ENCODE results near the gene NALCN.

Gene NALCN

DNA sequence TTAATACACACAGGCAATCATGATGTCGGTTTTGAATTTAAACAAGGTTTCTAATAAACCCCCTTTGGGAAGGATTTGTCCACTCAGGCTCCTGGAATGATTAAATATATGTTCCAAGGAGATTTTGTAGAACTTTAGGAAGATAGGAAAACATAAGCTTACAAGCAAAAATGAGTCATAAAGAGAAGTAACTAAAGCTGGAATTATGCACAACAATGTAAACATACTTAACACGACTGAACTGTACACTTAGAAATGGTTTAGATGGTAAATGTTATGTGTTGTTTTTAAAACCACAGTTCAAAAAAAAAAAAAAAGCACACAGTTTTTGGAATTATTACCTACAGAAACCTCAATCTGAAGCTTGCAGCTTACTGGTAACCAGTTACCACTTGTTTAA lies 304.4 kb downstream of the NALCN start:
- no peak for DNase-seq

DNA sequence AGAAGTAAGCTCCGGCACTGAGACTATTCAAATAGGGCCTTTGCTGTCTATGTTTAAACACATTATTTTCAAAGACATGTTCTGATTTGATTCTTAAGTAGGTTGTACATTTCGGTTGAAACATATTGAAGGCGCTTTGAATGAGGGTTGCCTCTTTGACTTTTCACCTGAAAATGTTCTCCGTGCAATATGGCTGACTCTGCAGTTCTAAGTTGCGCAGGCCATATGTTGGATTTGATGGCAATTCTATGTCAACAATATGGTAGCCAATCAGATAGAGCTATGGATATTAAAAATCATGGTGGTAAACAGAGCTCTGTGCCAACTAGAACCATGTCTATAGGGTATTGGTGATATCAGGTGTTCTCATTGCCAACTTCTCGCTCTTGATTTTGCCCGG lies 307.3 kb downstream of the NALCN start:
- no peak for DNase-seq

DNA sequence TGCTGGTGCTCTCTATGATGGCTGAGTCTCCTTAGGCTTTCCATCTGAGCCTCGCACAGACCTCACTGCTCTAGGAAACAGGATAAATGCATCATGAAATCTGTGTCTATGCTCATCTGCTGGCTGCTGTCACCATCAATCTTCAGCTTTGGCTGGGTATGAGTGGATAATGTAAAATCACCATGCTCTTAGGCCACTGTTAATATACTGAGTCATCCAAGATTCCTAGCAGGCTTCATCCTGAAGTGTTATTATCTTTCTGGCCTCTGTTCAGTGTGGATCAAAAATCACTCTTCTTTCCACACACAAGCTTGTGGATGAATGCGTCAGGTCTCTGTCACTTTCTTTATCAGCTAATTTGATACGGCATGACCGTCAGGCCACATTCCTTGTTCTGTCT lies 317.4 kb downstream of the NALCN start:
- DNase-seq: no peak

DNA sequence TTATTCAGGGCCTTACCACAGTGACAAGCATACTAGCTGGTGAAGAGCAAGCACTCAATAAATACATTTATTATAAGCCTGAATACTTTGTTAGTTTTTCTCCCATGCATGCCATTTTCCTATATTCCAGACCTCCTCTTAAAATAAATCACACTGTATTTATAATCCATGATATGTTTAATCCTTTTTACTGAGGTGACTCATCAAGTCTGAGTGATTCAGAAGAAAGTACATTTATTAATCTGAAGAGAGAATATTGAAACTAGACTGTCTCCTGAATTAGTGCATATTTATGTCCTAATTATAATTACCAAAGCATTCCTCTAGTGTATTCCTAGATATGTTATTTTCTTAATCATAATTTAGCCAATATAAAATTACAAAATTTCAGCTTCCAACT lies 323.3 kb downstream of the NALCN start:
- no peak for DNase-seq

DNA sequence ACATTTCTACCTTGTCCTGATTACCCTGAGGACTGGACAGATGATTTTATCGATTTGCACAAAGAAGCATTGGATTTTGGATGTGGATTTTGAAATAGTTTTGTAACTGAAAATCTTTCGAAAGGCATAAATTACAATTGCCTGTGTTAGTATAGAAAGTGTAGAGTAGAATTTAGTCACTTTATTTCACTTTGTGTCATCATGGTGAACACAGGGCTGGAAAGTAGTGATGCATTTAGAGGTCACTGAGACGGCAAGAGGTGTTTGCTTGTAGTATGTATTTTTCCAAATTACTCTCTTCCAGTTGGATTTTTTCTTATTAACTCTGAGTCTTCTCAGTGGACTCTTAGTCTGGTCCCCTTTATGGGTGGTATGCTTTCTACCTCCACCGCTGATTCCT lies 326.0 kb downstream of the NALCN start:
- DNase-seq: no peak

DNA sequence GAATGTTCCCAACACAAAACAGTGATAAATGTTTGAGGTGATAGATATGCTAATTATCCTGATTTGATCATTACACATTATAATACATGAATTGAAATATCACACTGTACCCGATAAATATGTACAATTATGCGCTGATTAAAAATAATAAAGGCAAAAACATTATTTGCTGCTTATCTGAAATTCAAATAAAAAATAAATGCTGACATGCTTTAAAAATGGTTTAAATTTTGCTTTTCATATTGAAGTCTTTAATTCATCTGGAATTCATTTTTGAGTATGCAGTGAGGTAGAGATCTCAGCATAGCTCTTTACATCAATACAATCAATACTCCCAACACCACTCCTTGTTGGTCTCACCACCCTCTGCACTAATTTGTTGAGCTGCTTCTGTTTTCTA lies 330.8 kb downstream of the NALCN start:
- no peak for DNase-seq

DNA sequence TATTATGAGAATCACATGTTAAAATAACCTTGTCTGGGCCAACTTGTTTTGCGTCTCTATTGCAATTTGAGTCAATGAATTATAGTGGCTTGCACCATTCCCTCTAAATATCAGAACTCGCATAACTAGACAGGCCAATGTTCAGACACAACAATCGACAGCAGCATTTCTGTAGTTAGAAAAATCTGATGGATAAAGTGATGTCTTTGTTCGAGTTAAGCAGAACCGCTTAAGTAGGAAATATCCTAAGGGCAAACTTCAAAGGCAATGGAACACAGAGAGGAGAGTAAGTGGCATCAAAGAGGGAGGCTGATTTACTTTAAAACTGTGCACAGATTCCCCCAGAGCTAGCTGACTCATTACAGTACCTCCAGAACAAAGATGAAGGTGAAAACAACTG lies 333.9 kb downstream of the NALCN start:
- no peak for DNase-seq

DNA sequence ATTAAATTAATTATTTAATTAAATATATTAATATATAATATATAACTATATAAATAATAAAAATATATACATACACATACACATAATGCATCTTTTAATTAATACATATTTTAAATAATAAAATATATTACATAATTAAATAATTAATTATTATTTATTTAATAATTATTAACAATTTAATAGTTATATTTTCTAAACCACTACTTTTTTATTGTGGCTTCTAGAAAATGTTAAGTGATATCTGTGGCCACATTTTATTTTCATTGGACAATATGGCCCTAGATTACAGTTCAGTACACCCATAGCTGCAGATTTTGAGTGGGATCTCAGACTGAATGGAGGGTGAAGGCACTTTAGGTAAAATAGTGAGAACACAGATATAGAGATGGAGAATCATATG lies 335.7 kb downstream of the NALCN start:
- DNase-seq: no peak

DNA sequence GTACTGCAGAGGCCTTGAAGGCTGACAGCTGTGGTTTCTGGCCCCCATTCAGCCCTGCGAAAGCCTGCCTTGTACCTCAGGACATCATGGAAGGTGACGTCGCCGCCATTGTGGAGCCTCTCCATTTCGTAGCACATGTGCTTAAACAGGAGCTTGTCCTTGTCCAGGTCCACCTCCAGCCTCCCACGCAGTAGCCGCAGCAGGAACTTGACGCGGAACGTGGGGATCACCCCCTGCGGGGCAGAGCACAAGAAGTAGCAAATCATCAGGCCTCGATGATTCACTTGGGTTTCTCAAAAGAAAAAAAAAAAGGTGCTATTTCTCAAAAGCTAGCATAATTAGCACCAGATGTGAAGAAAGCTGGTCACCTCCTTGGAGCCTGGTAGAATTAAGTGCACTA lies 351.0 kb downstream of the NALCN start:
- no peak for DNase-seq

DNA sequence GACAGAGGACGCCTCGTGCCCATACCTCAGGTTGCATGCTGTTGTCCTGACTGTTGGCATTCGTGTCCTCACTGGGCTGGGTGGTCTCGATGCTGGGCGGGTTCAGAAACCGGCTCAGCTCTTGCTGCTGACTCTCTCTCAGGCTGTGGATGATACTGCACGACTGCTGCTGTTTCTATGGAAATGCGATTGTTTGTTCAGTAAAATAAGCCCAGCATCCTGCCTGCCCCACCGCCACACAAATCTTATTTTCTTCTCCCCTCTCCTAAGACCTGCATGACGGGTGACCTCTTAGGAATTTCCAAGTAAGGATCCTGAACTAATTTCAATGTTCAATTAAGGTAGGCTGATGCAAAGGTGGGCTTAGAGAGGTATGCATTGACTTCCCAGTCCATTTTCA lies 356.5 kb downstream of the NALCN start:
- no peak for DNase-seq

DNA sequence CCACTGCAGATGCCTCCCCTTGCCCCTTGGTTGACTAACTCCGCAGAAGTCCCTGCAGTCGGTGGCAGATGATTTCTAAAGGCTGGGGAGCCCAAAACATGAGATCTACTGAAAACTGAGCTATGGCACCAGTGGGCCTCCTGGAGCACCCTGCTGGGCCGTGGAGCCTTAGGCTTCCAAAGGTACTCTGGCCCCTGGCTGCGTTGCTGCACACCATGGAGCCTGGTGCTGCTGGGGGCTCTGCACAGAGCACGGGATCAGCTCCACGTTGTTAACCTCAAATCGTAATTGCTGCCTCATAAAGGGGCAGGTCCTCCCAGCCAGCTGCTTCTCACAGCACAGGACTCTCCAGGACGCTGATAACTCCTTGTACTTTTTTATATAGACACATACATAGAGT lies 357.5 kb downstream of the NALCN start:
- DNase-seq: no peak

DNA sequence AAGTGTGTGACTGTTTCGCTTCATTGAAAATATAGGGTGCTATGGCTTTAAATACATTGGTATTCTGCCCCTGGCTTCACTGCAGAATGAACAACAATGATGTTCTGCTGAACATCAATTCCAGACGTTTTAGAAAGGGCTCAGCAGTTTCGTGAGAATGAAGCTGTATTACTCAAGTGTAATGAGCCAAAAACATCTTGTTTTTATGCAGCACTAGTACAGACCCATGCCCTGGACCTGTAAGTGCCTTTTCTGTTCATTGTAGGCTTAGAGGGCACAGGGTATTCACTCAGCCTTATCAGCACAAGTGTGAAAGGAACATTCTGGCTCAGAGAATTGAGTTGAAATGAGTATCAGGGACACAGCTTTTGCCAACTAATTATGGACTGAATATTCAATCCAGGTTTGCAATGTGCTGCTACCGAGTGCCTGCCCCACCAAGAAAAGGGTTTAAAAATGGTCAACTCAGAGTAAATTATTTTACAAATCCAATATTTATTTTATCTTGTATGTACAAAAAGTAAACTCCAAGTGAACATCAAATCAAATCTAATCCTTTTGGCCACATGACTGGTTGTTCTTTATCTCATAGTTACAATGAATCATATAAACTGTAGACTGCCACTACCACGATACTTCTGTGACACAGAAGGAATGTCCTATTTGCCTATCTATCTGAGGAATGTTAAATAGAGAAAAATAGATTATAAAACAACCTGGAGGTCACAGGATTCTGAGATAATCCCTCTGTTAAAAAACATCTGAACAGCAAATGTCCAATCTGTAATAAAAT lies 362.8 kb downstream of the NALCN start:
- DNase-seq: no peak

DNA sequence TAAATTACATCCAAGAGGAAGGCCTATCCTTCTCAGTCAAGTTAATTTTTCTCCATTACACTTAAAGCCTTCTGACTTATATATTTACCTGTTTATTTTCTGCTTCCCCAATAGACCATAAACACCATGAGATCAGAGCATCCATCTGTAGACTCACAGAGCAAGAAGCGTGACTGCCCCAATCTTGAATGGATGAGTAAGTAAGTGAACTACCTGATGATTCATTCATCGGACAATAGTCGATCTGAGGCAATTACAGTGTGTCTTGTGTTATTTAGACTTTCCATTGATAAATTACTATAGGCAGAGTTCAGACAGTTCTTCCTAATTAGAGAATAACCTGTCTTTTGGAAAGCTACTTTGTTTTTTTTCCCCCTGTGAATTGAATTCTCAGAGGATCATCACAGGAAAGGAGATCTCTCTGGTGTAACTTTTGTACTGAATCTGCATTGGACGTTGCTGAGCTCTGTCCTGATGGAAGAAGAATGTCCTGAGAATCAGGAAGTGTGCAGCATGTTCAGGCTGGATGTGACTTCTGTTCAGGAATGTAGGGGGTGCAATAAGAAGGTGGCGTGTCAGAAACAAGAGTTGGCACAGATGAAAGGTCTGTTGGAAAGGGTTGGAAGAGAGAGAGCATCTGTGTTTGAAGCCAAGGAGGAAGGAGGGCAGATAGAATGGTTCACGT lies 367.0 kb downstream of the NALCN start:
- no peak for DNase-seq

DNA sequence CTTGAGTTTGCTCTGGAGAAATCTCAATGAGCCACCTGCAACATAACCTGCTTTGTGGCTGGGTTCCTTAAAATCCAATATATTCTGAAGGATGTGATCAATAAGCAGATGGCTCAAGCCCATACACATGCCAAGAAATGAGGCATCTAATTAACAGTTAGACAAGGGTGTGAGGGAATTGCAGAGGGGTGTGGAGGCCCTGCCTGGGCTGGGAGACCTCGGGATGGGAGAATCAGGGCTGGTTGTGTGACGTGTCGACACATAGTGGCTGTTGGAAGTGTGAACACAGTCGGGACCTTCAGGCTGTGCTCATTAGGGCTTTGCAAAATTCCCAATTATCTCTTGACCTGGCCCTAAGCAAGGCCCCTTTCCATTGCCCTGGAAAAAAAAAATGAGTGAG lies 379.8 kb downstream of the NALCN start:
- no peak for DNase-seq

DNA sequence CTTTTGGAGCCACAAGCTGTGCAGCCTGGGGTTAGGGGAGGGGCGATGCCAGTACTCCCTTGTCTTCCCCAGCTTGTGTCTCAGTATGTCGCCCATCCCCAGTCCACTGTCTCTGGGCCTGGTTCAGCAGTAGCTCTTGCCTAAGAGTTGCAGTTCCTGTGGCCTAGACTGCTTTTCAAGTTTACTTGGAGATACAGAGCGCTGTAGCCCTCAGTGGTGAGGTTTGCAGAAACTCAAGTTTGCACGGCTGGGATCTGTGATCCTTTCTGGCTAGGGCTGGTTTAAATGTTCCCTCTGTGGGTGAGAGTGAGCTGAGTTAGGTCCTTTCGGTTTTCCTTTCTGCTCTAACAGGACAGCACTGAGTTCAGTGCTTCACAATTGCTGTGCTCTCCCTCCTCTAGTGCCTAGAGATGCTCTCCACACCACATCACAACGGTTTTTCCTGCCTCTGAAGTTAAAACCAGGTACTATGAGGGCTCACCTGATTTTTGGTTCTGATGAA lies 381.1 kb downstream of the NALCN start:
- DNase-seq: no peak

DNA sequence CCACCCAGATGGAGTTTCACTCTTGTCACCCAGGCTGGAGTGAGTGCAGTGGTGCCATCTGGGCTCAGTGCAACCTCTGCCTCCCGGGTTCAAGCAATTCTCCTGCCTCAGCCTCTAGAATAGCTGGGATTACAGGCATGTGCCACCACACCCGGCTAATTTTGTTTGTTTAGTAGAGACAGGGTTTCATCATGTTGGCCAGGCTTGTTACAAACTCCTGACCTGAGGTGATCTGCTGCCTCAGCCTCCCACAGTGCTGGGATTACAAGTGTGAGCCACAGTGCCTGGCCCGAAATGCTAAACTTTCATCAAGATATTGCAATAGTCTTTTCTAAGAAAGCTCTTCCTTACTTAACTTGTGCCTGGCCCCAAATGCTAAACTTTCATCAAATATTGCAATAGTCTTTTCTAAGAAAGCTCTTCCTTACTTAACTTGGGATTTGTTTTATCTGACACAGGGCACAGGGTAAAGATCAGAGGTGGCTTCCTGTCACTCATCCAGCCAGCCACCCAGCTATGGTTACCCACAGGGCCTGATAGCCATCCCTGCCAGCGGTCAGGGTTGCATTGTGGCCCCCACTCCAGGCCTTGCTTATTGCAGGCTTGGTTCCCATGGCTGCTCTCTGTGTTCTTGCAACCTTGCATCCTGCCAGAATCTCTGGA lies 389.4 kb downstream of the NALCN start:
- no peak for DNase-seq

DNA sequence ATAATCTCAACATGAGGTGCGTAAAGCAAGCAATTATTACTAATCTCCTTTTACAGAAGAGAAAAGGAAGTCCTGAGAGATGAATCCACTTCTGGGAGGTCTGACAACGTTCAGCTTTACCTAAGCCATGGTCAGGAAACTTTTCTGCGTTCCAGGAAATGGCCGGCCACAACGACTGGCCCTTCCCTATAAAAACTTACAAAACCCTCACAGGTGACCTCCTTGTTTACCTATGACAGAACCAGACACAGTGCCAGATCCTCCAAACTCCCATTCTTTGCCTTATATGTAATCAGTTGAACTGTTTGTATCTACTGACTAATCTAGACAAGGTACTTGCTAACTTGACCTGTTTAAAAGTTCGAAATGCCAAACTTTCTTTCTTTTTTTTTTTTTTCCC lies 390.0 kb downstream of the NALCN start:
- no peak for DNase-seq

DNA sequence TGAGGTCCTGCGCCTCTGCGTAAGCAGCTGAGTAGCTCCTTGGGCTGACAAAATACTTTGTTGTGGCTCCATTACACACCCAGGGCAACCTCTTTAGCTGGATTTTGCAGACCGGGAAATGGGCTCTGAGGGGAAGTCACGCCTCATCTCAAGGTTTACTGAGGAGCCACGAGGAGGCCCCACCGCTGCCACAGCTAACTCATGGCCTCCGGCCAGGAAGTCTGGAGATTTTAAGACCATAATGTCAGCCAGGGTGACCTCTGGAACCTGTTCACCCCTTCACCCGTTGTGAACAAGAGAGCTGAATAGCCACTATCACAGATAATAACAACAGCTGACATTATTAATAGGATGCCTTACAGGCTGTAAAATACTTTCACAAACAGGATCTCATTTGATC lies 390.4 kb downstream of the NALCN start:
- DNase-seq: no peak

DNA sequence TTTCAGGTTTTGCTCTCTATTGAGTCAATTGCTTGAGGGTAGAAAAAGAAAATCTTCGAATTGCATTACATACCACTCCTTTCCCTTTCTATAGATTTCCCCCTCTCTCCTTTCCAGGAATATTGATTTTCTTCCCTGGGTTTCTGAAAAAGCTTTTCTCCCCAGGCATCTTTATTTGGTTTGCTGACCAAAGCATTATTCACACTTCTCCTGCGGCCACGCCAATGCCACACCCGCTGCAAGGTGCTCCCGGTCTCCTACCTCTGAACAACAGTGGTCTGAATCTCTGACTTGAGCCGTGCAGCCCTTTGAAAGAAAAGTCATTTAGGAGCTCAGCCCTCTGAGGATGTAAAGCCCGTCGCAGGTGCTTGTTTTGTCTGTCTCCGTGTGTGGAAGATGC lies 390.8 kb downstream of the NALCN start:
- no peak for DNase-seq

DNA sequence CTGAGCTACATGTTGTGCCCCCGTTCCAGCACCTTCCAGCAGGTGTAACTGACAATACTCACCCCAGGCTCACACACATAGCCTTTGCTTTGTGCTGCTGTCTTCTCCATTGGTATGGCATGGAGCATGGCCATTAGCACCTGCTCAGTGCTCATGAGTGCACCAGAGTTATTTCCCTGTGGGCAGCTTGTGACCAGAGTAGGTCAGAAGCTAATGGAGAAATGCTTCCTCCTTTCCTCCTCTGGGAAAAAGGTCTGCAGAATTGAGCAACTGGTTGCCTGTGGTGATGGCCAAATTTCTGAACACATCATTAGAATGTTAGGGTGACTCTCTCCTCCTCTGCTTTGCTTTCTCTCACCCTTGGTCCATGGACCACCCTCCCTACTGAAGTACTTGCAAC lies 397.2 kb downstream of the NALCN start:
- DNase-seq: no peak

DNA sequence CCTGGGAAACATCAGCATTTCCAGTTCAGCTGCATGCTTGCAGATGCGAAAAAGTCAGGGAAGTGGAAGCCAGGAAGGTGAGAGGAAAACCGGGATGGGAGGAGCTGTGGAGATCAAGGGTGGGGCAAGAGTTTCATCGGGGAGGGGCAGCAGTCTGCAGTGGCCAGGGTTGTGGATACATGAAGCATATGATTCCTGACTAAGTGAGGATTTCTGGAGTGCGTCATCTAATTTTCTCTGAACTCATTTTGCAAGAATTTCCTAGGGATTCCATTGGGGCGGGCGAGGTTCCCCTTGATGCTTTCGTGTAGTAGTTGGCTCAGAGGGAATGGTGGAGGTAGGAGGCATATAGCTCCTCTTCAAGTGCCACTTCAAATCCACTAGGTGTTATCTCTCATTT lies 397.6 kb downstream of the NALCN start:
- DNase-seq: no peak

DNA sequence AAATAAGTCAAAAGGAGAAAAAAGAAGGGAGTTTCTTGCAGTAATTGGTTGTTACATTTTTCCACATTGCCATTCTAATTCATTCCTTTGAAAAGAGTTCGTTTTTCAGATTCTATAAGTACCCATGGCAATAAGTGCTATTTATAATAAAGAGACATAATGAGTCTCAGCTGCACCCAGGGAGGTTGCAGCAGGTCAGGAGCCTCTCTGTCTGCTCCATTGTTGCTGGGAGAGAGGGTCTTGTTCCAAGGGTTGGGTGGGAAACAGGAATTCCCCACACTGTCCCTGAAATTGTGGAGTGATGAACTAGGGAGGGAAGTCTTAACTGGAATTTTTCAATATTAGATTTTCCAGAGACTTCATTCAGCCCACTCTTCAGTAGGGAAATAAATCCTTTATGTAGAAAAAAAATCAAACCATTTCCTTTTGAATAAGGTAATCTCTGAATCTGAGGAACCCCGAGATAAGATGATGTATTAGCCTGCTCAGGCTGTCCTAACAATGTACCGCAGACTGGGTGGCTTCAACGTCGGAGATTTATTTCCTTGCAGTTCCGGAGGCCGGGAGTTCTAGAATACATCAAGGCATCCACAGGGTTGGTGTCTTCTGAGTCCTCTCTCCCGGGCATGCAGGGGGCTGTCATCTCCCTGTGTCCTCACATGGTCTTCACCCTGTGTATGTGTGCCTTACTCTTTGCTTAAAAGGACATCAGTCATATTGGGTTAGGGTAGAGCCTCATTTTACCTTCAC lies 399.0 kb downstream of the NALCN start:
- DNase-seq: no peak

DNA sequence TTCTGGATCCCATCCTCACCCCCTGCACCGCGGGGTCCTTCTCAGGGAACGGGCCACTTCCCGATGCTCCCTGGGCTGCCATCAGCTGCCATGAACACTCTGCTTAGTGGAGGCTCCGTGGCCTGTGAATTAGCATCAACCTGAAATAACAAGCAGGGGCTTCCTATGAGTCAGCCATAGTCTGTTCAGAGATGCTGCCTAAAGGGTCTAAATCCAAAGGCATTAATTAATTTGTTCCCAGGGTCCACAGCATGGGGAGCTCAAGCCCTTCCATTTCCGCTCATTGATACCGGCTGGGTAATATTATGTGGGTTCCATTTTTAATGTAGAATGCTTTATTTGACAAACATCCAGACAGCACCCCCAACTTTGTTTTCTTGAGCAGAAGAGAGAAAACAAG lies 399.8 kb downstream of the NALCN start:
- no peak for DNase-seq

Data from stimulated activated CD4-positive, alpha-beta T cell treated with anti-CD3 and anti-CD28 coated beads, Interleukin-2, amount 100 ng/mL, for 24 hours (primary cell).